ENCODE measurements around the gene PRB2.
"Not testable (repeated sequence)": the region's sequence is repeated elsewhere in the genome, so short reads cannot be mapped to it uniquely, and the experiment has no call there.

The PRB2 gene

GRCh38 chr12:11395467-11395866, at the start of gene PRB2:
TSS of gene PRB2 (minus strand) at chr12:11395567. CDS start at chr12:11395529, 38 bp downstream.
- not testable (repeated sequence) for H3K36me3 Mint-ChIP-seq (ENCODE audit: low read depth); H3K4me3 Mint-ChIP-seq; ATAC-seq; H3K27me3 Mint-ChIP-seq; H3K4me1 Mint-ChIP-seq; DNase-seq; H3K27ac Mint-ChIP-seq; H3K9me3 Mint-ChIP-seq

GRCh38 chr12:11437966-11438365, 42.6 kb upstream of the PRB2 start:
- no peaks in the 10 kb centered on the region for H3K27me3 Mint-ChIP-seq
- H3K4me3 Mint-ChIP-seq = no peak overlapping the region
- no peaks in the 10 kb centered on the region for H3K4me1 Mint-ChIP-seq
- no peak overlapping the region for H3K27ac Mint-ChIP-seq
- no peaks in the 10 kb centered on the region for H3K36me3 Mint-ChIP-seq (ENCODE audit: low read depth)
- DNase-seq (no peak), ATAC-seq (no peak)
- no peaks in the 10 kb centered on the region for H3K9me3 Mint-ChIP-seq

- Mint-ChIP-seq H3K27me3 (no peaks in the 10 kb centered on the region), H3K4me1 (peaks cover 18% of the 10 kb centered on the region), H3K27ac (no peak overlapping the region), H3K9me3 (no peaks in the 10 kb centered on the region), H3K36me3 (ENCODE audit: low read depth) (no peaks in the 10 kb centered on the region), H3K4me3 (no peak overlapping the region)
- ATAC-seq (no peak), DNase-seq (no peak)
Measured at GRCh38 chr12:11433664-11434063, 38.3 kb upstream of the PRB2 start.

- H3K4me3 Mint-ChIP-seq = peak overlapping the region; percentile 28
- DNase-seq = peak; percentile 20
- H3K27ac Mint-ChIP-seq = peak overlapping the region; percentile 82
- no peaks in the 10 kb centered on the region for H3K27me3 Mint-ChIP-seq
- H3K4me1 Mint-ChIP-seq = peaks cover 18% of the 10 kb centered on the region
- no peaks in the 10 kb centered on the region for H3K36me3 Mint-ChIP-seq (ENCODE audit: low read depth)
- ATAC-seq = no peak
- no peaks in the 10 kb centered on the region for H3K9me3 Mint-ChIP-seq
Measured at GRCh38 chr12:11431486-11431885, 36.1 kb upstream of the PRB2 start.

GRCh38 chr12:11427341-11427740, 32.0 kb upstream of the PRB2 start:
- no peak overlapping the region for H3K4me3 Mint-ChIP-seq

GRCh38 chr12:11412731-11413130, 17.4 kb upstream of the PRB2 start:
- Mint-ChIP-seq H3K4me1 (no peaks in the 10 kb centered on the region), H3K36me3 (ENCODE audit: low read depth) (peaks cover 9% of the 10 kb centered on the region), H3K4me3 (no peak overlapping the region), H3K9me3 (peaks cover 33% of the 10 kb centered on the region), H3K27ac (no peak overlapping the region), H3K27me3 (no peaks in the 10 kb centered on the region)
- DNase-seq (no peak), ATAC-seq (no peak)

More at GRCh38 chr12:11427341-11427740, 32.0 kb upstream of the PRB2 start:
- Mint-ChIP-seq H3K4me1 (peaks cover 14% of the 10 kb centered on the region), H3K9me3 (no peaks in the 10 kb centered on the region), H3K36me3 (ENCODE audit: low read depth) (no peaks in the 10 kb centered on the region), H3K27me3 (no peaks in the 10 kb centered on the region), H3K27ac (no peak overlapping the region)
- ATAC-seq (no peak), DNase-seq (no peak)

GRCh38 chr12:11408096-11408495, 12.7 kb upstream of the PRB2 start:
- DNase-seq (no peak), ATAC-seq (no peak)
- H3K4me1 Mint-ChIP-seq = no peaks in the 10 kb centered on the region
- no peak overlapping the region for H3K27ac Mint-ChIP-seq
- no peaks in the 10 kb centered on the region for H3K27me3 Mint-ChIP-seq
- H3K36me3 Mint-ChIP-seq (ENCODE audit: low read depth) = peaks cover 2% of the 10 kb centered on the region
- no peak overlapping the region for H3K4me3 Mint-ChIP-seq
- H3K9me3 Mint-ChIP-seq = peaks cover 23% of the 10 kb centered on the region

GRCh38 chr12:11397366-11397765, 2.0 kb upstream of the PRB2 start:
- Mint-ChIP-seq H3K27ac (no peak overlapping the region), H3K36me3 (ENCODE audit: low read depth) (no peaks in the 10 kb centered on the region), H3K9me3 (no peaks in the 10 kb centered on the region), H3K4me3 (no peak overlapping the region), H3K27me3 (peaks cover 1% of the 10 kb centered on the region), H3K4me1 (no peaks in the 10 kb centered on the region)
- ATAC-seq = no peak
- DNase-seq = no peak

GRCh38 chr12:11391456-11391855, 3.9 kb downstream of the PRB2 start:
- not testable (repeated sequence) for ATAC-seq, H3K27me3 Mint-ChIP-seq, H3K27ac Mint-ChIP-seq

GRCh38 chr12:11377420-11377819, 17.9 kb downstream of the PRB2 start:
- peaks cover 22% of the 10 kb centered on the region for H3K36me3 Mint-ChIP-seq (ENCODE audit: low read depth)
- not testable (repeated sequence) for ATAC-seq, H3K4me3 Mint-ChIP-seq, H3K4me1 Mint-ChIP-seq, DNase-seq, H3K27me3 Mint-ChIP-seq, H3K27ac Mint-ChIP-seq
- peaks cover 46% of the 10 kb centered on the region for H3K9me3 Mint-ChIP-seq

More at GRCh38 chr12:11391456-11391855, 3.9 kb downstream of the PRB2 start:
- H3K4me1 Mint-ChIP-seq; H3K36me3 Mint-ChIP-seq (ENCODE audit: low read depth); DNase-seq; H3K4me3 Mint-ChIP-seq; H3K9me3 Mint-ChIP-seq: not testable (repeated sequence)

- DNase-seq = no peak
- H3K36me3 Mint-ChIP-seq (ENCODE audit: low read depth) = no peaks in the 10 kb centered on the region
- no peak overlapping the region for H3K4me3 Mint-ChIP-seq
- ATAC-seq = no peak
- H3K9me3 Mint-ChIP-seq = peaks cover 5% of the 10 kb centered on the region
- H3K27ac Mint-ChIP-seq = no peak overlapping the region
- no peaks in the 10 kb centered on the region for H3K27me3 Mint-ChIP-seq
- H3K4me1 Mint-ChIP-seq = no peaks in the 10 kb centered on the region
Measured at GRCh38 chr12:11361151-11361550, 34.2 kb downstream of the PRB2 start.

- not testable (repeated sequence) for H3K36me3 Mint-ChIP-seq (ENCODE audit: low read depth); H3K27ac Mint-ChIP-seq; H3K9me3 Mint-ChIP-seq; H3K27me3 Mint-ChIP-seq; H3K4me3 Mint-ChIP-seq; ATAC-seq; H3K4me1 Mint-ChIP-seq; DNase-seq
Measured at GRCh38 chr12:11360205-11360883, 35.0 kb downstream of the PRB2 start.

GRCh38 chr12:11351736-11352135, 43.6 kb downstream of the PRB2 start:
- not testable (repeated sequence) for DNase-seq, H3K4me3 Mint-ChIP-seq

GRCh38 chr12:11348439-11348838, 46.9 kb downstream of the PRB2 start:
- DNase-seq (no peak), ATAC-seq (no peak)
- Mint-ChIP-seq H3K4me1 (no peaks in the 10 kb centered on the region), H3K4me3 (no peak overlapping the region), H3K27me3 (peaks cover 2% of the 10 kb centered on the region), H3K27ac (no peak overlapping the region), H3K9me3 (peaks cover 5% of the 10 kb centered on the region), H3K36me3 (ENCODE audit: low read depth) (no peaks in the 10 kb centered on the region)

More at GRCh38 chr12:11351736-11352135, 43.6 kb downstream of the PRB2 start:
- H3K4me1 Mint-ChIP-seq; H3K27ac Mint-ChIP-seq; ATAC-seq; H3K27me3 Mint-ChIP-seq; H3K36me3 Mint-ChIP-seq (ENCODE audit: low read depth); H3K9me3 Mint-ChIP-seq: not testable (repeated sequence)

- Mint-ChIP-seq H3K4me1 (no peaks in the 10 kb centered on the region), H3K9me3 (peaks cover 5% of the 10 kb centered on the region), H3K27ac (no peak overlapping the region), H3K27me3 (peaks cover 2% of the 10 kb centered on the region), H3K4me3 (no peak overlapping the region), H3K36me3 (ENCODE audit: low read depth) (no peaks in the 10 kb centered on the region)
- no peak for DNase-seq
- ATAC-seq = no peak
Measured at GRCh38 chr12:11347810-11348209, 47.6 kb downstream of the PRB2 start.

GRCh38 chr12:11344500-11344899, 50.9 kb downstream of the PRB2 start:
- no peak overlapping the region for H3K27ac Mint-ChIP-seq
- H3K4me3 Mint-ChIP-seq = no peak overlapping the region
- H3K4me1 Mint-ChIP-seq = no peaks in the 10 kb centered on the region
- no peaks in the 10 kb centered on the region for H3K27me3 Mint-ChIP-seq
- ATAC-seq (no peak), DNase-seq (no peak)
- no peaks in the 10 kb centered on the region for H3K36me3 Mint-ChIP-seq (ENCODE audit: low read depth)
- peaks cover 5% of the 10 kb centered on the region for H3K9me3 Mint-ChIP-seq

Measured in activated naive CD8-positive, alpha-beta T cell treated with anti-CD3 and anti-CD28 coated beads, Interleukin-2, amount 50 U/mL, for 24 hours (primary cell).